Cardiac ventricle fibroblast (primary cell): ENCODE measurements around the gene GTF2A1L. TPM values are rescaled to one million over a fixed set of nuclear protein-coding genes. Genes with fewer than 3 reads are reported as not detected.

Experiments used
- total RNA-seq: library from RNA; depleted of rRNA; stranded (reverse); fragments of >200 nt; gene quantifications from 2 replicates; pipeline ENCODE4 v1.2.3, GENCODE V29; 2015

The GTF2A1L gene
- total RNA-seq = 0.24 and 1.7 TPM in 2 replicates

GRCh38 chr2:48617618-48618017, at the start of gene GTF2A1L:
TSS of gene GTF2A1L (plus strand) at chr2:48617856. CDS start at chr2:48617875, 19 bp downstream.

Other genes starting within 250 kb of the GTF2A1L start
- gene PPP1R21, start 177.1 kb upstream of the GTF2A1L start, total RNA-seq = 10.9 and 14.9 TPM in 2 replicates
- 17.0 and 18.0 TPM in 2 replicates for gene STON1, start 87.7 kb upstream of the GTF2A1L start, total RNA-seq
- gene LHCGR, start 137.9 kb downstream of the GTF2A1L start, total RNA-seq = not detected in 2 replicates